GM10248 (cell line): ENCODE results near the gene FAM114A2.
"Not testable (repeated sequence)": the region's sequence is repeated elsewhere in the genome, so short reads cannot be mapped to it uniquely, and the experiment has no call there.

Source experiments
- CTCF ChIA-PET: fragments of 300-600 bp; sonication (Branson Sonifier 250); formaldehyde crosslinking; extraction: SDS; loops from one replicate; lab custom pipeline; 2021; ENCODE audit warnings: antibody characterized with exemption; lab: Yijun Ruan, JAX
- POLR2A ChIA-PET: fragments of 350-650 bp; sonication (Branson Sonifier 250); formaldehyde crosslinking; extraction: SDS; loops from one replicate; lab custom pipeline; 2020; ENCODE audit warnings: antibody characterized with exemption; lab: Yijun Ruan, JAX
- DNase-seq: peaks from one replicate; pipeline ENCODE4 v3.0.0; 2012; ENCODE audit errors: extremely low spot score
- CTCF ChIP-seq: IDR thresholded peaks from 2 replicates; pipeline ENCODE4 v1.5.1; 2012; ENCODE audit warnings: mild to moderate bottlenecking, low read depth; ENCODE audit errors: extremely low read depth, missing control alignments, control extremely low read depth

FAM114A2 gene

GRCh38 chr5:154025951-154026350, 12.8 kb downstream of the FAM114A2 start:
- no peak for TF ChIP-seq CTCF
- DNase-seq: no peak
- POLR2A ChIA-PET: no interaction called here
- CTCF ChIA-PET: interaction anchor here (1.6 to 3.4 kb wide), 2 partner anchors 47 to 61 kb away, joined by 8 to 9 read pairs; no protein-coding TSS in a partner anchor

- DNase-seq, POLR2A ChIA-PET, CTCF ChIA-PET: not testable (repeated sequence)
Observed at GRCh38 chr5:154018919-154019318, 19.8 kb downstream of the FAM114A2 start.

- DNase-seq: no peak
- CTCF ChIA-PET: no interaction called here
- no peak for TF ChIP-seq CTCF
- POLR2A ChIA-PET: no interaction called here
Observed at GRCh38 chr5:154015071-154015693, 23.5 kb downstream of the FAM114A2 start.

- DNase-seq: no peak
- ChIA-PET CTCF (interaction anchor here (1.3 to 1.4 kb wide), 2 partner anchors 13 to 37 kb away, joined by 3 to 4 read pairs; no protein-coding TSS in a partner anchor), POLR2A (no interaction called here)
- TF ChIP-seq CTCF: no peak
Observed at GRCh38 chr5:154010660-154011059, 28.1 kb downstream of the FAM114A2 start.

GRCh38 chr5:154005648-154006047, 33.1 kb downstream of the FAM114A2 start:
- no peak for TF ChIP-seq CTCF
- ChIA-PET POLR2A (no interaction called here), CTCF (interaction anchor here (1.1 to 1.5 kb wide), 6 partner anchors 14 to 67 kb away, joined by 3 to 5 read pairs (median 3); no protein-coding TSS in a partner anchor)
- no peak for DNase-seq

- POLR2A ChIA-PET: no interaction called here
Observed at GRCh38 chr5:154002511-154003020, 36.1 kb downstream of the FAM114A2 start.

More at GRCh38 chr5:154002511-154003020, 36.1 kb downstream of the FAM114A2 start:
- no peak for DNase-seq
- CTCF ChIA-PET: no interaction called here
- no peak for TF ChIP-seq CTCF
